OCI-LY3 (cell line): ENCODE results near the gene ARHGAP40.

ENCODE experiments used
- CTCF ChIP-seq: fragments of 200-600, 300-600 bp; sonication (generic); IDR thresholded peaks from 2 replicates; pipeline ENCODE4 v1.5.1; 2014; ENCODE audit warnings: antibody characterized with exemption, low read length, low read depth
- EZH2phosphoT487 ChIP-seq: fragments of 200-600 bp; shearing (Covaris generic); IDR thresholded peaks from 2 replicates; pipeline ENCODE4 v1.6.1; 2018; ENCODE audit warnings: antibody characterized with exemption, mixed run types, low read depth

GRCh38 chr20:38590676-38591473 is 10.7 kb upstream of the ARHGAP40 start:
- TF ChIP-seq CTCF (no peak), EZH2phosphoT487 (no peak)
